Neural progenitor cell (in vitro differentiated cells): ENCODE data around the gene ARHGAP28.

Source experiments
- CTCF ChIP-seq: fragments of 200-600 bp; sonication (generic); IDR thresholded peaks from 2 replicates; pipeline ENCODE4 v1.5.1; 2017; ENCODE audit warnings: antibody characterized with exemption, mild to moderate bottlenecking
- EZH2 ChIP-seq: fragments of 200-600 bp; sonication (generic); IDR thresholded peaks from 2 replicates; pipeline ENCODE4 v1.6.1; 2017; ENCODE audit warnings: antibody characterized with exemption, mild to moderate bottlenecking, moderate library complexity

- TF ChIP-seq CTCF (no peak), EZH2 (no peak)
These were observed 193.7 kb downstream of the ARHGAP28 start for GRCh38 chr18:6923220-6923619.
